Neural crest cell (in vitro differentiated cells): Measurements from ENCODE around the gene SNAPC4. TPM values are rescaled to one million over a fixed set of nuclear protein-coding genes. Genes with fewer than 3 reads are reported as not detected.

Experiments used
- DNase-seq: peaks from one replicate; pipeline ENCODE4 v3.0.0; 2021; ENCODE audit warnings: low read depth, mixed read lengths, low spot score
- H3K27ac Mint-ChIP-seq: one replicate; pipeline ENCODE4 v1.8.0; 2021; ENCODE audit warnings: mild to moderate bottlenecking, mixed read lengths; ENCODE audit not compliant: unreplicated experiment
- H3K27me3 Mint-ChIP-seq: 2 replicates; pipeline ENCODE4 v1.8.0; 2021; ENCODE audit warnings: low read depth, mild to moderate bottlenecking, mixed read lengths
- H3K36me3 Mint-ChIP-seq: 2 replicates; pipeline ENCODE4 v1.8.0; 2021; ENCODE audit warnings: low read depth, mild to moderate bottlenecking, mixed read lengths
- H3K4me1 Mint-ChIP-seq: 2 replicates; pipeline ENCODE4 v1.8.0; 2021; ENCODE audit warnings: mixed read lengths
- H3K4me3 Mint-ChIP-seq: one replicate; pipeline ENCODE4 v1.8.0; 2021; ENCODE audit warnings: mild to moderate bottlenecking, mixed read lengths
- H3K9me3 Mint-ChIP-seq: 2 replicates; pipeline ENCODE4 v1.8.0; 2021; ENCODE audit warnings: mixed read lengths
- total RNA-seq: library from RNA; stranded (reverse); gene quantifications from 2 replicates; pipeline ENCODE4 v1.2.1, GENCODE V29; 2021
- TF ChIP-seq, protein P1 (sequence below): fragments of 200-600 bp; sonication (generic); conservative IDR thresholded peaks from 2 replicates; pipeline ENCODE4 v1.5.0; 2021; ENCODE audit warnings: antibody characterized with exemption, mild to moderate bottlenecking

SNAPC4 gene
- total RNA-seq, 1 donor from 2014 or later = 19.0 TPM

DNA sequence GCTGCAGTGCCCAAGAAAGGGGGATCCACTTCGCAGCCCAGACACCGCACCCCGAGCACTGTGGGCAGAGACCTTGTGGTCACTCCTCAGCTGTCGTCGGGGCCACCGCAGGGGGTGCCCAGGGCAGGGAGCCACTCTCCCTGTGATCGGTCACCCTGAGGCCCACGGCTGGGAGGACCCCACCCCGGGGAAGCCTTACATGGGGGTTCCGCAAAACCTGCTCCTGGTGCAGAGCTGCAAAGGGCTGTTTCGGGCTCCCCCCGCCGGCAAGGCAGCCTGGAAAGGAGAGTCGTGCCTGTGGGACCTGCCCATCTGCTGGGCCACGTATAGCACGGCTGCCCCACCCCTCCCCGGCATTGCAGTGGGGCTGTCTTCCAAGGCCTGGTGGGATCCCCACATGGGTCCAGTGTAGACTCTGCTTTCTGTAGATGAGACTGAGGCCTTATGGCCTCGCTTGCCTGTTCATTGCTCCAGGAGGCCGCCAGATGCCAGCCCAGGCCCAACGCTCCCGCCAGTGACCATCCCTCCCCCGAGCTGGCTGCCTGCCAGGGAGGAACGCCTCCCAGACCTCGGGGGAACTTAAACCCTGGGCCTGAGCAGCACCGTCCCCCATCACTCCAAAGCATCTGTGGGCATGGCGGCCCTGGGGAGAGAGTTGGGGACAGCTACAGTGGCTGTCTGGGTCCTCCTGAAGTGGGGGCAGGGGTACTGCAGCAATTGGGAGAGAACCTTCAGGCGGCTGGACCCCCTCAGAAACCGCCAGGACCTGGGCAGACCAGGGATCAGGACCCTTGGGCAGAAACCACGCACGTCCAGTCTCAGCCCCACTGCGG, 34.8 kb downstream of the SNAPC4 start:
- Mint-ChIP-seq H3K27me3 (peaks cover 6% of the 10 kb centered on the region), H3K4me3 (peak overlapping the region; percentile 71), H3K4me1 (peaks cover 5% of the 10 kb centered on the region), H3K36me3 (no peaks in the 10 kb centered on the region), H3K9me3 (no peaks in the 10 kb centered on the region), H3K27ac (no peak overlapping the region)
- DNase-seq = no peak
- TF ChIP-seq, protein P1, sequence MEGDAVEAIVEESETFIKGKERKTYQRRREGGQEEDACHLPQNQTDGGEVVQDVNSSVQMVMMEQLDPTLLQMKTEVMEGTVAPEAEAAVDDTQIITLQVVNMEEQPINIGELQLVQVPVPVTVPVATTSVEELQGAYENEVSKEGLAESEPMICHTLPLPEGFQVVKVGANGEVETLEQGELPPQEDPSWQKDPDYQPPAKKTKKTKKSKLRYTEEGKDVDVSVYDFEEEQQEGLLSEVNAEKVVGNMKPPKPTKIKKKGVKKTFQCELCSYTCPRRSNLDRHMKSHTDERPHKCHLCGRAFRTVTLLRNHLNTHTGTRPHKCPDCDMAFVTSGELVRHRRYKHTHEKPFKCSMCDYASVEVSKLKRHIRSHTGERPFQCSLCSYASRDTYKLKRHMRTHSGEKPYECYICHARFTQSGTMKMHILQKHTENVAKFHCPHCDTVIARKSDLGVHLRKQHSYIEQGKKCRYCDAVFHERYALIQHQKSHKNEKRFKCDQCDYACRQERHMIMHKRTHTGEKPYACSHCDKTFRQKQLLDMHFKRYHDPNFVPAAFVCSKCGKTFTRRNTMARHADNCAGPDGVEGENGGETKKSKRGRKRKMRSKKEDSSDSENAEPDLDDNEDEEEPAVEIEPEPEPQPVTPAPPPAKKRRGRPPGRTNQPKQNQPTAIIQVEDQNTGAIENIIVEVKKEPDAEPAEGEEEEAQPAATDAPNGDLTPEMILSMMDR = no peak

DNA sequence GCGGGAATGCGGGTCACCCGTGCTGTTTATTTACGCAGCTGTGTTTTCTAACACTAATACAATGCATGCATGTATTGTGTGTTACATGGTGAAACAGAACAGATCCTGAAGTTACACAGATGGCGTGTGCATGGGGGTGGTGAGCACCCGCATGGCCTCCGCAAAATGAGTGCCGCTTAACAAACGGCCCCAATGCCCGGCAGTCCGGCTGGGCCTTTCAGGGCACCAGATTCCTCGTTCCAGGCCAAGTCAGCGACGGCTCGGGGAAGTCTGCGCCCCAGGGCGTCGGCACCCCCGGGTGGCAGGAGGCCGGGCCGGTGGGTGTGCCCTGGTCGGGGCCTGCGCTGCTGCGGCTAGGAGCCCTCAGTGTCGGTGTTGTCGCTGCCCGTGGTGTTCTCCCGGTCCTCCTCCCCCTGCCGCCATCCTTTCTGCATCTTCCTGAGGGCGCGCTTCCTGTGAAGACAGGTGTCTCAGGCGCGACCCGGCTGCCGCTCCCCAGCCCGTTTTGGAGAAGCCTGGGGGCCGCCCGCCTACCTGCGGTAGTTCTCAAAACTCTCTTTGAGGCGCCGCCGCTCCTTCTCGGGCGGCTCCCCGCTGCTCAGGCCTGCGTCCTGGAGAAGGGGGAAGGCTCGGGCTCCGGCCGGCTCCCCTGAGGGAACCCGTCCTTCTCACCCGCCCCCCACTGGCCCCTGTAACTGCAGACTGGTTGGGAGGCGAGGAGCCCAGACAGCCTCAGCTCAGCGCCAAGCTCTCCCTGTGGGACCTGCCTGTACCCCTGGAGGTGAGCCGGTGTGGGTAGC, 35.8 kb downstream of the SNAPC4 start:
- peaks cover 5% of the 10 kb centered on the region for H3K4me1 Mint-ChIP-seq
- peak overlapping the region; percentile 66 for H3K4me3 Mint-ChIP-seq
- no peaks in the 10 kb centered on the region for H3K9me3 Mint-ChIP-seq
- TF ChIP-seq, protein P1 = no peak
- no peak for DNase-seq
- H3K27me3 Mint-ChIP-seq = peaks cover 6% of the 10 kb centered on the region
- H3K36me3 Mint-ChIP-seq = no peaks in the 10 kb centered on the region
- no peak overlapping the region for H3K27ac Mint-ChIP-seq

DNA sequence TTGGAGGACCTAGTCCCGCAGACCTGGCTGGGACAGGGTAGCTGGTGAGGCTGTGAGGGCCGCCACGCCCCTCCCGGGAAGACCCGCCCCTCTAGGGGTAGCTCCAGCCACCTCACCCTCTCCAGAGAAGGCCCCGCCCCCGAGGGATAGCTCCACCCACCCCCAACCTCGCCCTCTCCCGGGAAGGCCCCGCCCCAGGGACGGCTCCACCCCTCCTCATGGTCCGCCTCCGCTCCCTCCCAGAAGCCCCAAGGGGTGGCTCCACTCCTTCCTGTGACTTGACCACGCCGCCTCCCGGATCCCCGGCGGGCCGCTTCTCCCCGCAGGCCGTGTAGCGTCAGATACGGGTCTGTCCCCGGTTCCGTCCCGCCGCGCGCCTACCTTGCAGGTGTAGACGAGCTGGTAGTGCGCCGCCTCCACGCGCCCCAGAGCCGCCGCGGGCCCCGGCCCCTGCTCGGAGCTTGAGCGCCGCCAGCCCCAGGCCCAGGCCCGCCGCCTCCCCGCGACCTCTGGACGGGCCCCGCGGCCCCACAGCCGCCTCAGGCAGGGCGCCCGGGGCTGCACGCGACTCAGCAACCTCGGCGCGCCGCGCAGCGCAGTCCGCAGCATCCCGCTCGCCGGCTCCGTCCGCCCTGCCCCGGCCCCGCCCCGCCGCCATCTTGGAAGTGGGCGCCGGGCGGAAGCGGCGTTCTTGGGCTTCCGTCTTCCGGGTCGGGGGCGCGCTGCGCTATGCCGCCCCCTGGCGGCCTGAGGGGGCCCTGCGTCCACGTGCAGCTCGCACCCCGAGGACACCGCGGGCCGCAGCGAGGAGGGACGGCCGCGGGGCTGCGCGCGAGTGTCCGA, 36.6 kb downstream of the SNAPC4 start, which contains the start of gene DNLZ:
Gene DNLZ (minus strand): TSS at position 639 of the 843 bp plus-strand sequence. CDS start 30 bp downstream, at position 609.
- H3K9me3 Mint-ChIP-seq = no peaks in the 10 kb centered on the region
- H3K4me1 Mint-ChIP-seq = peaks cover 5% of the 10 kb centered on the region
- peaks cover 6% of the 10 kb centered on the region for H3K27me3 Mint-ChIP-seq
- DNase-seq = peak; percentile 95
- H3K27ac Mint-ChIP-seq = peak within 1 kb of the TSS; percentile 78
- TF ChIP-seq, protein P1 = peak; percentile 98
- no peaks in the 10 kb centered on the region for H3K36me3 Mint-ChIP-seq
- H3K4me3 Mint-ChIP-seq = peak within 1 kb of the TSS; percentile 91

DNA sequence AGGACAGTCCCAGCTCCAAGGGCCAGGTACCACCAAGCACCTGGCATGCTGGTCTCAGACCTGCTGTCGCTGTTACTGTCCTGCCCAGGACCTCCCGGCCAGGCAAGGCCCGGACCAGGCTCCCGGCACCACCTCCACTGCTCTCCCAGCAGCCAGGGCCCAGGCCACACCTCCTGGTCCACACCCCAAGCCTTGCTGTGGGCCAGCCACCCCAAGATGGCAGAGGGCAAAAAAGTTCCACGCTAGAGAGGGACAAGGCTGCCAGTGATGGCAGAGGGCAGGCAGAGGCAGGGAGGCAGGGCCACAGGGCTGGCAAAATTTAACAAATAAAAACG, 37.6 kb downstream of the SNAPC4 start:
- TF ChIP-seq, protein P1 = no peak
- peak overlapping the region; percentile 91 for H3K4me3 Mint-ChIP-seq
- no peak overlapping the region for H3K27ac Mint-ChIP-seq
- H3K27me3 Mint-ChIP-seq = peaks cover 6% of the 10 kb centered on the region
- no peak for DNase-seq
- no peaks in the 10 kb centered on the region for H3K36me3 Mint-ChIP-seq
- H3K4me1 Mint-ChIP-seq = peaks cover 5% of the 10 kb centered on the region
- no peaks in the 10 kb centered on the region for H3K9me3 Mint-ChIP-seq
